ENCODE results near the gene SETD6. TPM values are rescaled to one million over a fixed set of nuclear protein-coding genes. Genes with fewer than 3 reads are reported as not detected.

Gene SETD6
- total and polyA plus RNA-seq, 2 experiments from 2014 or later = 39.7 to 54.0 TPM

- H3K27ac ChIP-seq (ENCODE audit: low read depth) = no peak overlapping the region
- Mint-ChIP-seq H3K27ac (no peak overlapping the region), H3K4me3 (no peak overlapping the region), H3K36me3 (ENCODE audit: low read depth) (peaks cover 97% of the 10 kb centered on the region), H3K27me3 (ENCODE audit: insufficient read depth, low read depth, poor library complexity) (peaks cover 7% of the 10 kb centered on the region), H3K9me3 (no peaks in the 10 kb centered on the region), H3K4me1 (no peaks in the 10 kb centered on the region)
- DNase-seq (ENCODE audit: low spot score) (no peak), ATAC-seq (no peak)
- H3F3A ChIP-seq (replicated peaks; ENCODE audit: low read depth) = peaks cover 2% of the 10 kb centered on the region; the same call in 1 of the 2 replicates
- TF ChIP-seq, protein P1, sequence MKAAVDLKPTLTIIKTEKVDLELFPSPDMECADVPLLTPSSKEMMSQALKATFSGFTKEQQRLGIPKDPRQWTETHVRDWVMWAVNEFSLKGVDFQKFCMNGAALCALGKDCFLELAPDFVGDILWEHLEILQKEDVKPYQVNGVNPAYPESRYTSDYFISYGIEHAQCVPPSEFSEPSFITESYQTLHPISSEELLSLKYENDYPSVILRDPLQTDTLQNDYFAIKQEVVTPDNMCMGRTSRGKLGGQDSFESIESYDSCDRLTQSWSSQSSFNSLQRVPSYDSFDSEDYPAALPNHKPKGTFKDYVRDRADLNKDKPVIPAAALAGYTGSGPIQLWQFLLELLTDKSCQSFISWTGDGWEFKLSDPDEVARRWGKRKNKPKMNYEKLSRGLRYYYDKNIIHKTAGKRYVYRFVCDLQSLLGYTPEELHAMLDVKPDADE (IDR thresholded peaks at IDR 0.05) = no peak
- TF ChIP-seq CTCF (conservative IDR thresholded peaks at IDR 0.05; ENCODE audit: low read depth in 2 of 2) (no peak), EZH2phosphoT487 (IDR thresholded peaks at IDR 0.05; ENCODE audit: unreplicated experiment) (no peak), ZNF462 (CRISPR knock-in tag; IDR thresholded peaks at IDR 0.05) (no peak), POLR2AphosphoS5 (IDR thresholded peaks at IDR 0.05; ENCODE audit: low read depth) (no peak), JUNB (IDR thresholded peaks at IDR 0.05; ENCODE audit: unreplicated experiment) (no peak), NANOG (IDR thresholded peaks at IDR 0.05; ENCODE audit: borderline replicate concordance) (no peak), EZH2 (IDR thresholded peaks at IDR 0.05; ENCODE audit: low read depth, unreplicated experiment) (no peak), STAT1 (IDR thresholded peaks at IDR 0.05; ENCODE audit: unreplicated experiment) (no peak), CREB1 (CRISPR knock-in tag; IDR thresholded peaks at IDR 0.05; ENCODE audit: low read depth) (no peak), ZNF114 (CRISPR knock-in tag; IDR thresholded peaks at IDR 0.05) (no peak)
- no peak overlapping the region for H3K4me3 ChIP-seq
- no peaks in the 10 kb centered on the region for H3K79me2 ChIP-seq (replicated peaks; ENCODE audit: insufficient read depth)
- H3K27me3 ChIP-seq (ENCODE audit: insufficient read depth) = no peaks in the 10 kb centered on the region
- no peak overlapping the region for H2AFZ ChIP-seq
- no peaks in the 10 kb centered on the region for H3K4me1 ChIP-seq (ENCODE audit: insufficient read depth)
- H4K20me1 ChIP-seq (replicated peaks; ENCODE audit: insufficient read depth) = peaks cover 18% of the 10 kb centered on the region; the same call in 1 of the 2 replicates
- no peaks in the 10 kb centered on the region for H3K9me2 ChIP-seq (ENCODE audit: insufficient read depth)
- no peak overlapping the region for H3K4me2 ChIP-seq
- H3K36me3 ChIP-seq (ENCODE audit: insufficient read depth) = peaks cover 91% of the 10 kb centered on the region
Measured at GRCh38 chr16:58542291-58542690, 27.0 kb downstream of the SETD6 start.

Measured in GM23338 (cell line).